Hepatocyte (in vitro differentiated cells): Measurements from ENCODE around the gene ACSL5. TPM values are rescaled to one million over a fixed set of nuclear protein-coding genes. Genes with fewer than 3 reads are reported as not detected.

Experiments used
- DNase-seq: peaks from one replicate; pipeline ENCODE4 v3.0.0-alpha.2; 2016; ENCODE audit warnings: low spot score
- H2AFZ ChIP-seq: fragments of 200-600 bp; sonication (generic); 2 replicates; pipeline ENCODE4 v1.6.0; 2016; ENCODE audit warnings: antibody characterized with exemption, mild to moderate bottlenecking
- H3K27ac ChIP-seq: fragments of 200-600 bp; sonication (generic); 2 replicates; pipeline ENCODE4 v1.5.1; 2016; ENCODE audit warnings: mild to moderate bottlenecking
- H3K27me3 ChIP-seq: fragments of 200-600 bp; sonication (generic); 2 replicates; pipeline ENCODE4 v1.6.1; 2016
- H3K36me3 ChIP-seq: fragments of 200-600 bp; sonication (generic); replicated peaks from 2 replicates; pipeline ENCODE4 v1.5.1; 2016; ENCODE audit warnings: low read depth; ENCODE audit not compliant: insufficient read depth
- H3K4me1 ChIP-seq: fragments of 200-600 bp; sonication (generic); 2 replicates; pipeline ENCODE4 v1.5.1; 2016; ENCODE audit warnings: mild to moderate bottlenecking, moderate library complexity; ENCODE audit not compliant: insufficient read depth
- H3K4me2 ChIP-seq: fragments of 200-600 bp; sonication (generic); 2 replicates; pipeline ENCODE4 v1.6.0; 2016
- H3K4me3 ChIP-seq: fragments of 200-600 bp; sonication (generic); 2 replicates; pipeline ENCODE4 v1.5.1; 2016; ENCODE audit warnings: mild to moderate bottlenecking
- H3K79me2 ChIP-seq: fragments of 200-600 bp; sonication (generic); 2 replicates; pipeline ENCODE4 v1.6.0; 2017; ENCODE audit warnings: mild to moderate bottlenecking
- H3K9me2 ChIP-seq: fragments of 200-600 bp; sonication (generic); replicated peaks from 2 replicates; pipeline ENCODE4 v1.6.0; 2017; ENCODE audit warnings: mild to moderate bottlenecking; ENCODE audit not compliant: insufficient read depth
- H3K9me3 ChIP-seq: fragments of 200-600 bp; sonication (generic); 2 replicates; pipeline ENCODE4 v1.5.1; 2016; ENCODE audit warnings: low read depth, mild to moderate bottlenecking
- H4K20me1 ChIP-seq: fragments of 200-600 bp; sonication (generic); 2 replicates; pipeline ENCODE4 v1.6.0; 2016; ENCODE audit warnings: mild to moderate bottlenecking; ENCODE audit not compliant: insufficient read depth, poor library complexity, severe bottlenecking
- CTCF ChIP-seq: fragments of 200-600 bp; sonication (generic); IDR thresholded peaks from 2 replicates; pipeline ENCODE4 v1.5.1; 2016; ENCODE audit warnings: antibody characterized with exemption, mild to moderate bottlenecking; ENCODE audit not compliant: poor library complexity
- EZH2 ChIP-seq: fragments of 200-600 bp; sonication (generic); IDR thresholded peaks from 2 replicates; pipeline ENCODE4 v1.6.1; 2016; ENCODE audit warnings: antibody characterized with exemption, mild to moderate bottlenecking, borderline replicate concordance
- EZH2phosphoT487 ChIP-seq: fragments of 200-600 bp; sonication (generic); IDR thresholded peaks from one replicate; pipeline ENCODE4 v1.6.1; 2018; ENCODE audit warnings: antibody characterized with exemption, mild to moderate bottlenecking, low read depth, moderate library complexity; ENCODE audit not compliant: unreplicated experiment, severe bottlenecking
- WGBS: methylation state at CpG from one replicate; pipeline ENCODE4 v1.1.6; 2016; ENCODE audit warnings: low lambda C conversion rate; ENCODE audit errors: missing lambda C conversion rate; 5-methylcytosine and 5-hydroxymethylcytosine counted together
- polyA plus RNA-seq: library from polyadenylated mRNA; unstranded; fragments of >200 nt; fragmentation: Nextera tagmentation; extraction: Ambion mirVana; gene quantifications from 2 replicates; pipeline ENCODE4 v1.2.1, GENCODE V29; 2016
- total RNA-seq: library from RNA; depleted of rRNA; stranded (reverse); fragments of >200 nt; gene quantifications from 2 replicates; pipeline ENCODE4 v1.2.3, GENCODE V29; 2014

The ACSL5 gene
- total and polyA plus RNA-seq, 2 experiments from 2014 or later: 22.7 to 40.2 TPM

GRCh38 chr10:112424651-112425050, 50.7 kb downstream of the ACSL5 start:
- Histone ChIP-seq H3K4me1 (no peaks in the 10 kb centered on the region), H3K4me3 (no peak overlapping the region), H3K9me3 (no peaks in the 10 kb centered on the region), H2AFZ (no peak overlapping the region), H4K20me1 (no peaks in the 10 kb centered on the region), H3K27me3 (no peaks in the 10 kb centered on the region), H3K79me2 (no peaks in the 10 kb centered on the region), H3K9me2 (no peaks in the 10 kb centered on the region), H3K4me2 (no peak overlapping the region), H3K36me3 (no peaks in the 10 kb centered on the region), H3K27ac (peak overlapping the region; percentile 1)
- WGBS: 68% methylated on average over 2 of the region's 2 CpGs
- DNase-seq: no peak
- TF ChIP-seq CTCF (no peak), EZH2phosphoT487 (no peak), EZH2 (no peak)

- Histone ChIP-seq H2AFZ (no peak overlapping the region), H3K9me2 (no peaks in the 10 kb centered on the region), H3K79me2 (no peaks in the 10 kb centered on the region), H3K9me3 (no peaks in the 10 kb centered on the region), H3K4me2 (no peak overlapping the region), H3K4me1 (no peaks in the 10 kb centered on the region), H3K4me3 (no peak overlapping the region), H3K27ac (no peak overlapping the region), H3K27me3 (no peaks in the 10 kb centered on the region), H3K36me3 (no peaks in the 10 kb centered on the region), H4K20me1 (no peaks in the 10 kb centered on the region)
- 84% methylated on average over 2 of the region's 2 CpGs for WGBS
- no peak for DNase-seq
- TF ChIP-seq EZH2 (no peak), CTCF (no peak), EZH2phosphoT487 (no peak)
These were observed 52.2 kb downstream of the ACSL5 start for GRCh38 chr10:112426111-112426510.

- H3K27me3 ChIP-seq: no peaks in the 10 kb centered on the region
- no peak for DNase-seq
- H3K79me2 ChIP-seq: no peaks in the 10 kb centered on the region
- TF ChIP-seq EZH2: no peak
- no peak for TF ChIP-seq CTCF
- no peak overlapping the region for H3K4me2 ChIP-seq
- H2AFZ ChIP-seq: no peak overlapping the region
- H3K36me3 ChIP-seq: no peaks in the 10 kb centered on the region
- no peaks in the 10 kb centered on the region for H3K4me1 ChIP-seq
- H3K9me3 ChIP-seq: no peaks in the 10 kb centered on the region
- H4K20me1 ChIP-seq: no peaks in the 10 kb centered on the region
- no peaks in the 10 kb centered on the region for H3K9me2 ChIP-seq
- 84% methylated on average over 3 of the region's 3 CpGs for WGBS
- H3K27ac ChIP-seq: peak overlapping the region; percentile 31
- H3K4me3 ChIP-seq: no peak overlapping the region
These were observed 55.2 kb downstream of the ACSL5 start for GRCh38 chr10:112429147-112429546.
